Neural progenitor cell (in vitro differentiated cells): ENCODE measurements around the gene ZNF619. TPM values are rescaled to one million over a fixed set of nuclear protein-coding genes. Genes with fewer than 3 reads are reported as not detected.

ENCODE experiments used
- DNase-seq: peaks from one replicate; pipeline ENCODE4 v3.0.0-alpha.2; 2016; ENCODE audit warnings: low spot score
- H2AFZ ChIP-seq: fragments of 200-600 bp; sonication (generic); replicated peaks from 2 replicates; pipeline ENCODE4 v1.6.1; 2016; ENCODE audit warnings: antibody characterized with exemption
- H3F3A ChIP-seq: fragments of 200-600 bp; sonication (generic); 2 replicates; pipeline ENCODE4 v1.6.1; 2016; ENCODE audit warnings: antibody characterized with exemption, low read depth
- H3K27ac ChIP-seq: fragments of 200-600 bp; sonication (generic); 2 replicates; pipeline ENCODE4 v1.5.1; 2016; ENCODE audit warnings: mild to moderate bottlenecking
- H3K27me3 ChIP-seq: fragments of 200-600 bp; sonication (generic); 2 replicates; pipeline ENCODE4 v1.6.1; 2016; ENCODE audit warnings: mild to moderate bottlenecking, moderate library complexity
- H3K36me3 ChIP-seq: fragments of 200-600 bp; sonication (generic); 2 replicates; pipeline ENCODE4 v1.5.1; 2016
- H3K4me1 ChIP-seq: fragments of 200-600 bp; sonication (generic); 2 replicates; pipeline ENCODE4 v1.6.1; 2016; ENCODE audit warnings: mixed run types
- H3K4me2 ChIP-seq: fragments of 200-600 bp; sonication (generic); 2 replicates; pipeline ENCODE4 v1.6.1; 2016
- H3K4me3 ChIP-seq: fragments of 200-600 bp; sonication (generic); 2 replicates; pipeline ENCODE4 v1.5.1; 2016
- H3K79me2 ChIP-seq: fragments of 200-600 bp; sonication (generic); 2 replicates; pipeline ENCODE4 v1.6.1; 2016; ENCODE audit warnings: low read depth
- H3K9ac ChIP-seq: fragments of 200-600 bp; sonication (generic); 2 replicates; pipeline ENCODE4 v1.6.1; 2016
- H3K9me3 ChIP-seq: fragments of 200-600 bp; sonication (generic); 2 replicates; pipeline ENCODE4 v1.5.1; 2016; ENCODE audit warnings: low read depth
- H4K20me1 ChIP-seq: fragments of 200-600 bp; sonication (generic); 2 replicates; pipeline ENCODE4 v1.6.1; 2016; ENCODE audit warnings: low read depth
- H3K27ac Mint-ChIP-seq: 3 replicates; pipeline ENCODE4 v1.8.0; 2021; ENCODE audit warnings: mixed read lengths
- H3K27me3 Mint-ChIP-seq: 2 replicates; pipeline ENCODE4 v1.8.0; 2022; ENCODE audit warnings: low read depth, mild to moderate bottlenecking, inconsistent platforms, moderate library complexity, mixed read lengths; ENCODE audit not compliant: insufficient read depth
- H3K36me3 Mint-ChIP-seq: 3 replicates; pipeline ENCODE4 v1.8.0; 2021; ENCODE audit warnings: mixed read lengths
- H3K4me1 Mint-ChIP-seq: 3 replicates; pipeline ENCODE4 v1.8.0; 2021; ENCODE audit warnings: mixed read lengths
- H3K4me3 Mint-ChIP-seq: 3 replicates; pipeline ENCODE4 v1.8.0; 2021; ENCODE audit warnings: mild to moderate bottlenecking, moderate library complexity, mixed read lengths
- H3K9me3 Mint-ChIP-seq: 3 replicates; pipeline ENCODE4 v1.8.0; 2020; ENCODE audit warnings: mixed read lengths
- EZH2 ChIP-seq: fragments of 200-600 bp; sonication (generic); IDR thresholded peaks from 2 replicates; pipeline ENCODE4 v1.6.1; 2017; ENCODE audit warnings: antibody characterized with exemption, mild to moderate bottlenecking, moderate library complexity
- EZH2phosphoT487 ChIP-seq: fragments of 200-600 bp; sonication (generic); IDR thresholded peaks from 2 replicates; pipeline ENCODE4 v1.6.1; 2017; ENCODE audit warnings: antibody characterized with exemption
- total RNA-seq: library from RNA; depleted of rRNA; stranded (reverse); fragments of >200 nt; gene quantifications from 2 replicates; pipeline ENCODE4 v1.2.3, GENCODE V29; 2015; ENCODE audit warnings: low replicate concordance
- TF ChIP-seq, protein P1 (sequence below): fragments of 200-600 bp; sonication (generic); IDR thresholded peaks from 2 replicates; pipeline ENCODE4 v1.5.1; 2017; ENCODE audit warnings: antibody characterized with exemption, mild to moderate bottlenecking

ZNF619 gene
- total RNA-seq, 1 donor from 2014 or later: 11.4 TPM

- peak overlapping the region; percentile 98 for H3K4me3 Mint-ChIP-seq
- peak overlapping the region; percentile 86 for H3K4me3 ChIP-seq
- no peaks in the 10 kb centered on the region for H4K20me1 ChIP-seq
- no peaks in the 10 kb centered on the region for H3K36me3 ChIP-seq
- H3K4me1 ChIP-seq: peaks cover 5% of the 10 kb centered on the region
- peaks cover 22% of the 10 kb centered on the region for H3K4me1 Mint-ChIP-seq
- peaks cover 11% of the 10 kb centered on the region for H3F3A ChIP-seq
- H3K9ac ChIP-seq: peak overlapping the region; percentile 64
- peak overlapping the region; percentile 97 for H2AFZ ChIP-seq
- H3K4me2 ChIP-seq: peak overlapping the region; percentile 93
- H3K27me3 ChIP-seq: no peaks in the 10 kb centered on the region
- H3K79me2 ChIP-seq: peaks cover 37% of the 10 kb centered on the region
- H3K27ac ChIP-seq: no peak overlapping the region
- peak overlapping the region; percentile 34 for H3K27ac Mint-ChIP-seq
- no peaks in the 10 kb centered on the region for H3K9me3 Mint-ChIP-seq
- no peak for DNase-seq
- no peaks in the 10 kb centered on the region for H3K9me3 ChIP-seq
- TF ChIP-seq EZH2: no peak
- TF ChIP-seq, protein P1, sequence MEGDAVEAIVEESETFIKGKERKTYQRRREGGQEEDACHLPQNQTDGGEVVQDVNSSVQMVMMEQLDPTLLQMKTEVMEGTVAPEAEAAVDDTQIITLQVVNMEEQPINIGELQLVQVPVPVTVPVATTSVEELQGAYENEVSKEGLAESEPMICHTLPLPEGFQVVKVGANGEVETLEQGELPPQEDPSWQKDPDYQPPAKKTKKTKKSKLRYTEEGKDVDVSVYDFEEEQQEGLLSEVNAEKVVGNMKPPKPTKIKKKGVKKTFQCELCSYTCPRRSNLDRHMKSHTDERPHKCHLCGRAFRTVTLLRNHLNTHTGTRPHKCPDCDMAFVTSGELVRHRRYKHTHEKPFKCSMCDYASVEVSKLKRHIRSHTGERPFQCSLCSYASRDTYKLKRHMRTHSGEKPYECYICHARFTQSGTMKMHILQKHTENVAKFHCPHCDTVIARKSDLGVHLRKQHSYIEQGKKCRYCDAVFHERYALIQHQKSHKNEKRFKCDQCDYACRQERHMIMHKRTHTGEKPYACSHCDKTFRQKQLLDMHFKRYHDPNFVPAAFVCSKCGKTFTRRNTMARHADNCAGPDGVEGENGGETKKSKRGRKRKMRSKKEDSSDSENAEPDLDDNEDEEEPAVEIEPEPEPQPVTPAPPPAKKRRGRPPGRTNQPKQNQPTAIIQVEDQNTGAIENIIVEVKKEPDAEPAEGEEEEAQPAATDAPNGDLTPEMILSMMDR: no peak
- TF ChIP-seq EZH2phosphoT487: no peak
- H3K27me3 Mint-ChIP-seq: no peaks in the 10 kb centered on the region
- peaks cover 16% of the 10 kb centered on the region for H3K36me3 Mint-ChIP-seq
Observed at GRCh38 chr3:40524222-40524567, 47.3 kb downstream of the ZNF619 start.

DNA sequence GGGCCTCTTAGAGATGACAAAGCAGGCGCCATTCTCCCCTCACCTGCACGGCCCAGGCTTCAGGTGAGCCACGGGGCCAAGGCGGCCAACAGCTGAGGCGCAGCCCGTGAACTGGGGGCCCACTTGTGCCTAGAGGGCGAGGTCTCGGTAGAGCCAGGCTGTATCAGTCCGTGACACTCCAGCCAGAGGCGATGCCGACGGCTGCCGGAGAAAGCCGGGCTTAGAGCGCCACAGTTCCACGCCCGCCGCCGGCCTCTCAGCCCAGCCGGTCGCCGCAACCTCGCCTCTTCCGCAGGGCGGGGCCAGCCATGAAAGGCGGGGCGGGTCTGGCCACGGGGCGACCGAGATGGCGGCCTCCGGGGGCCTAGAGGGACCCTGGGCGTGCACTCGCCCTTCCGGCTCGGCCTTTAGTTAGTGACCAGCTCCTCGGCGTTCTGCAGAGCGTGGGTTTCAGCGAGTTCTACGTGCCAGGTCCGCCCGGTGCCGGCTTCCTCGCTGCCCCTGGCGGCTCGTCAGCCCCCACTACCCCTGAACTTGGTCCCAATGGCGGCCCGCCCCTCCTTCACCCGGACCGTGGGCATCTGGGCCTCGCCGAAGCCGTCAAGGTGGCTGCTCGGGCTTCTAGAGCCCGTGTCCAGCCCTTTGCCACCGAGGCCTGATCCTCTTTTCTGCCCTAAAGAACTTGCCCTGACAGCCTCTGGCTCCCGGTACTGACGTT lies 47.8 kb downstream of the ZNF619 start, which contains the start of gene ZNF621:
TSS of gene ZNF621 (plus strand) at position 393 of the 718 bp plus-strand sequence. CDS start 881 bp downstream, outside the sequence.
- DNase-seq: peak; percentile 95
- H3K4me3 Mint-ChIP-seq: peak within 1 kb of the TSS; percentile 98
- H3K4me1 Mint-ChIP-seq: peaks cover 22% of the 10 kb centered on the region
- Histone ChIP-seq H3K4me2 (peak within 1 kb of the TSS; percentile 93), H3K9me3 (no peaks in the 10 kb centered on the region), H3K27ac (no peak within 1 kb of the TSS), H3K9ac (peak within 1 kb of the TSS; percentile 90), H2AFZ (peak within 1 kb of the TSS; percentile 97), H4K20me1 (no peaks in the 10 kb centered on the region), H3K4me1 (peaks cover 5% of the 10 kb centered on the region), H3K4me3 (peak within 1 kb of the TSS; percentile 86), H3K79me2 (peaks cover 37% of the 10 kb centered on the region), H3F3A (peaks cover 11% of the 10 kb centered on the region), H3K36me3 (no peaks in the 10 kb centered on the region), H3K27me3 (no peaks in the 10 kb centered on the region)
- TF ChIP-seq, protein P1: no peak
- TF ChIP-seq EZH2 (peak; percentile 53), EZH2phosphoT487 (no peak)
- H3K27ac Mint-ChIP-seq: peak within 1 kb of the TSS; percentile 96
- H3K36me3 Mint-ChIP-seq: peaks cover 17% of the 10 kb centered on the region
- H3K9me3 Mint-ChIP-seq: no peaks in the 10 kb centered on the region
- H3K27me3 Mint-ChIP-seq: no peaks in the 10 kb centered on the region

DNA sequence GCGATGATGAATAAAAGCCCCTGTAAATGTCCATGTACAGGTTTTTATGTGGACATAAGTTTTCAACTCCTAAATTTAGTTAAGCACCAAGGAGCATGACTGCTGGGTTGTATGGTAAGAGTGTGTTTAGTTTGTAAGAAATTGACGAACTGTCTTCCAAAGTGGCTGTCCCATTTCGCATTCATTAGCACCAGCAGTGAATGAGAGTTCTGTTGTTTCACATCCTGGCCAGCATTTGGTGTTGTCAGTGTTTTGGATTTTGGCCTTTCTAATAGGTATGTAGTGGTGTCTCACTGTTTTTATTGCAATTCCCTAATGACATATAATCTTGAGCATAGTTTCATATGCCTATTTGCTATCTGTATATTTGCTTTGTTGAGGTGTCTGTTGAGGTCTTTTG lies 51.5 kb downstream of the ZNF619 start:
- Mint-ChIP-seq H3K9me3 (peaks cover 6% of the 10 kb centered on the region), H3K27me3 (no peaks in the 10 kb centered on the region), H3K4me1 (peaks cover 22% of the 10 kb centered on the region), H3K27ac (no peak overlapping the region), H3K4me3 (no peak overlapping the region), H3K36me3 (peaks cover 50% of the 10 kb centered on the region)
- no peak for DNase-seq
- Histone ChIP-seq H3K4me2 (no peak overlapping the region), H4K20me1 (no peaks in the 10 kb centered on the region), H3K27ac (no peak overlapping the region), H3K36me3 (peaks cover 7% of the 10 kb centered on the region), H3K4me1 (peaks cover 5% of the 10 kb centered on the region), H3K9ac (no peak overlapping the region), H2AFZ (no peak overlapping the region), H3K4me3 (no peak overlapping the region), H3K27me3 (no peaks in the 10 kb centered on the region), H3F3A (peaks cover 11% of the 10 kb centered on the region), H3K9me3 (no peaks in the 10 kb centered on the region), H3K79me2 (peaks cover 37% of the 10 kb centered on the region)
- TF ChIP-seq EZH2phosphoT487: no peak
- TF ChIP-seq, protein P1: no peak
- TF ChIP-seq EZH2: no peak
